Duodenal mucosa (tissue), 2 donors: ENCODE results near the gene PRR14L.
"Not testable (repeated sequence)": the region's sequence is repeated elsewhere in the genome, so short reads cannot be mapped to it uniquely, and the experiment has no call there.

Experiments used
- H3K27ac ChIP-seq: one replicate; pipeline ENCODE4 v1.7.0; 2013; ENCODE audit warnings: low read depth, low read length
- H3K27me3 ChIP-seq, 2 donors: one replicate each; pipeline ENCODE4 v1.7.0; 2013; ENCODE audit warnings: low read length in 2 of 2, control low read depth in 1 of 2; ENCODE audit not compliant: insufficient read depth in 2 of 2, control insufficient read depth in 1 of 2
- H3K36me3 ChIP-seq, 2 donors: one replicate each; pipeline ENCODE4 v1.7.0; 2013; ENCODE audit warnings: low read length in 2 of 2, control low read depth in 1 of 2; ENCODE audit not compliant: insufficient read depth in 2 of 2, control insufficient read depth in 1 of 2
- H3K4me1 ChIP-seq, 2 donors: one replicate each; pipeline ENCODE4 v1.7.0; 2013; ENCODE audit warnings: low read length in 2 of 2, control low read depth in 1 of 2; ENCODE audit not compliant: insufficient read depth in 2 of 2, control insufficient read depth in 1 of 2
- H3K4me3 ChIP-seq, 2 donors: one replicate each; pipeline ENCODE4 v1.7.0; 2013; ENCODE audit warnings: low read length in 2 of 2, low read depth in 1 of 2
- H3K9ac ChIP-seq, 2 donors: one replicate each; pipeline ENCODE4 v1.7.0; 2013; ENCODE audit warnings: low read length in 2 of 2, low read depth in 1 of 2
- H3K9me3 ChIP-seq, 2 donors: one replicate each; pipeline ENCODE4 v1.7.0; 2013; ENCODE audit warnings: low read length in 2 of 2, control low read depth in 1 of 2; ENCODE audit not compliant: control insufficient read depth in 1 of 2

The PRR14L gene

DNA sequence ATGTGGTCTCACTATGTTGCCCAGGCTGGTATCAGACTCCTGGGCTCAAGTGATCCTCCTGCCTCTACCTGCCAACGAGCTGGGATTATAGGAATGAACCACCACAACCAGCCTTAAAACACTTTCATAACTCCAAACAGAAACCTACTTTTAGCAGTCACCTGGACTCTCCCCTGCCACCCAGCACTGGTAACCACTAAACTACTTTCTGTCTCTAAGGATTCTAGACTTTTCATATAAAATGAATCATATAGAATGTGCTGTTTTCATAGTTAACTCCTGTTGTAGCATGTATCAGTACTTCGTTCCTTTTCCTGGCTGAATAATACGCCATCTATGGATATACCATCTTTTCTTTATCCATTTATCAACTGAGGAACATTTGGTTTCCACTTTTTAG lies 58.5 kb downstream of the PRR14L start:
- peaks cover 7 to 49% of the 10 kb centered on the region in 2 donors for H3K36me3 ChIP-seq
- H3K4me1 ChIP-seq = no peaks in the 10 kb centered on the region
- no peaks in the 10 kb centered on the region for H3K9me3 ChIP-seq

GRCh38 chr22:31683181-31684105 lies 66.5 kb downstream of the PRR14L start:
- Histone ChIP-seq H3K27me3 (no peaks in the 10 kb centered on the region), H3K4me1 (peaks cover 0 to 6% of the 10 kb centered on the region in 2 donors), H3K4me3 (no peak overlapping the region), H3K27ac (no peak overlapping the region), H3K36me3 (peaks cover 20 to 47% of the 10 kb centered on the region in 2 donors), H3K9ac (no peak overlapping the region), H3K9me3 (no peaks in the 10 kb centered on the region)

More for the DNA sequence above, 58.5 kb downstream of the PRR14L start:
- H3K9ac ChIP-seq = no peak overlapping the region
- no peak overlapping the region for H3K27ac ChIP-seq
- H3K27me3 ChIP-seq = no peaks in the 10 kb centered on the region
- H3K4me3 ChIP-seq = no peak overlapping the region

DNA sequence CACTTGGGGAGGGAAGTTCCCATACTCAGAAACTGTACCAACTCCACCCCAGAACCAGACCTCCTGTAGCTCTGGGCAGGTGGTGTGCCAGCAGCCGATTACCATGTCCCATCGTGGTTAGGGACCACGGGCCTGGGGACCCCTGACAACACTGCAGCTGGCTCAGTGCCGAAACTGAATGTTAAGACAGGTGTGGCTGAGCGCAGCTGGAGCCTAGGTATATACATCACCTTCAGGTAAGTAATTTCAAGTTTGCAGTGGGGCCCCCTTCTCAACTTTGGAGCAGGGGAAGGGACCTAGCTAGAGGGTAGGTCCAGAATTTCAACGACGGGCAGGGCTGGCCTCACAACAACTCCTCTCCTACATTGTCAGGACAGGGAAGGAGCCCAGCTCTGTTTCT lies 67.2 kb downstream of the PRR14L start:
- Histone ChIP-seq H3K27me3 (no peaks in the 10 kb centered on the region), H3K9ac (no peak overlapping the region), H3K4me3 (no peak overlapping the region), H3K27ac (no peak overlapping the region), H3K9me3 (no peaks in the 10 kb centered on the region), H3K36me3 (peaks cover 20 to 41% of the 10 kb centered on the region in 2 donors), H3K4me1 (peaks cover 0 to 6% of the 10 kb centered on the region in 2 donors)

- Histone ChIP-seq H3K9ac (peak overlapping the region in 1 of 2 donors; percentile 12), H3K4me1 (peaks cover 0 to 6% of the 10 kb centered on the region in 2 donors), H3K4me3 (no peak overlapping the region), H3K9me3 (no peaks in the 10 kb centered on the region), H3K36me3 (peaks cover 20 to 32% of the 10 kb centered on the region in 2 donors), H3K27me3 (no peaks in the 10 kb centered on the region), H3K27ac (no peak overlapping the region)
Measured at GRCh38 chr22:31681349-31682345, 68.3 kb downstream of the PRR14L start.

- Histone ChIP-seq H3K4me1 (peaks cover 0 to 6% of the 10 kb centered on the region in 2 donors), H3K4me3 (no peak overlapping the region), H3K36me3 (peaks cover 20 to 32% of the 10 kb centered on the region in 2 donors), H3K27me3 (no peaks in the 10 kb centered on the region), H3K27ac (no peak overlapping the region), H3K9me3 (no peaks in the 10 kb centered on the region), H3K9ac (no peak overlapping the region)
Measured at GRCh38 chr22:31680861-31681341, 69.0 kb downstream of the PRR14L start.

- H3K4me1 ChIP-seq = peaks cover 0 to 6% of the 10 kb centered on the region in 2 donors
- no peak overlapping the region for H3K4me3 ChIP-seq
- H3K9ac ChIP-seq = no peak overlapping the region
- H3K36me3 ChIP-seq = peaks cover 11 to 12% of the 10 kb centered on the region in 2 donors
- no peak overlapping the region for H3K27ac ChIP-seq
- H3K9me3 ChIP-seq = no peaks in the 10 kb centered on the region
- no peaks in the 10 kb centered on the region for H3K27me3 ChIP-seq
Measured at GRCh38 chr22:31678748-31679147, 71.2 kb downstream of the PRR14L start.

DNA sequence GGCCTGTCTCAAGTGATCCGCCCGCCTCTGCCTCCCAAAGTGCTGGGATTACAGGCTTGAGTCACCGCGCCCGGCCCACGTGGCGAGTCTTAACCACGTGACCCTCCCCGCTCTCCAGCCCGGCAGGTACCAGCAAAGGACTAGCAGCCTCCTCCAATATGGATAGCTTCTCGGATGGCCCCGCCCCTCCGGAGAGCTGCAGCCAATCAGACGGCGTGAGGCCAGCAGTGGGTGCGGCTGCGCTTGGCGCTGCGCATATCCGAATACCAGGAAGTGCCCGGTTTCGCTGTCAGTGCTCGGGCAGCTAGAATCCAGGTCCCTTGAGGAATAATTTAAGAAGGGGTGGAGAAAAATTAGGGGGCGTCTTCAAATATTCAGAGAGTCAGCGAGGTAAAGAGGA lies 73.2 kb downstream of the PRR14L start:
- Histone ChIP-seq H3K4me3 (peak overlapping the region; percentile 66 to 87), H3K9ac (peak overlapping the region; percentile 25 to 65), H3K27ac (no peak overlapping the region), H3K36me3 (no peaks in the 10 kb centered on the region), H3K9me3 (no peaks in the 10 kb centered on the region), H3K27me3 (no peaks in the 10 kb centered on the region), H3K4me1 (peaks cover 0 to 6% of the 10 kb centered on the region in 2 donors)

GRCh38 chr22:31674219-31674618 lies 75.7 kb downstream of the PRR14L start:
- not testable (repeated sequence) for H3K27me3 ChIP-seq, H3K9ac ChIP-seq, H3K36me3 ChIP-seq, H3K27ac ChIP-seq, H3K4me3 ChIP-seq, H3K4me1 ChIP-seq, H3K9me3 ChIP-seq

DNA sequence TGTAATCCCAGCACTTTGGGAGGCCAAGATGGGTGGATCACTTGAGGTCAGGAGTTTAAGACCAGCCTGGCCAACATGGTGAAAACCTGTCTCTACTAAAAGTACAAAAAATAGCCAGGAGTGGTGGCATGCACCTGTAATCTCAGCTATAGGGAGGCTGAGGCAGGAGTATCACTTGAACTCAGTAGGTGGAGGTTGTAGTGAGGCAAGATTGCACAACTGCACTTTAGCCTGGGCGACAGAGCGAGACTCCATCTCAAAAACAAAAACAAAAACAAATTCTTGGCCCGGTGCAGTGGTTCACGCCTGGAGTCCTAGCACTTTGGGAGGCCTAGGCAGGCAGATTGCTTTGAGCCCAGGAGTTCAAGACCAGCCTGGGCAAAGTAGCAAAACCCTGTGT lies 81.1 kb downstream of the PRR14L start:
- H3K9me3 ChIP-seq, H3K27ac ChIP-seq, H3K4me3 ChIP-seq, H3K4me1 ChIP-seq, H3K27me3 ChIP-seq, H3K9ac ChIP-seq, H3K36me3 ChIP-seq: not testable (repeated sequence)
